Activated gamma-delta T cell treated with Interleukin-2 at 50 U/mL for 16 hours (primary cell): ENCODE results near the gene PCYT2.

Source experiments
- DNase-seq: peaks from one replicate; pipeline ENCODE4 v3.0.0-alpha.2; 2020

PCYT2 gene

DNA sequence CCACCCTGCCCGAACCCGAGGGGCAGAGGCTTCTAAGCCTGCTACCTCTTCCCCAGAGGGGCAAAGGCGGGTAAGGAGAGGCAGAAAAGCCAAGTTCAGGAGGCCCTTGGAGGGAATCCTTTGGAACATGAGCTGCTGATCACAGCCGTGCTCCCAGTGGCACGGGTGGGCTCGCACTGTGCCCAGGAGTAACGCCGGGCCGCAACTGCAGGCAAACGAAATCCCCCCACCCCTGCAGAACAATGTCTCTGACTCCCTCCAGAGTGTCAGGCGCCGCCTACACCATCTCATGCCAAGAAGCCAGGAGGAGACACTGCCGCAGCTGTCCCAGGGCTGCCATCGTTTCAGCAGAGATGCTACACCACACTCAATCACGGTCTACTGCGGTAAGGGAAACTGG, 59.8 kb downstream of the PCYT2 start:
- no peak for DNase-seq
